Liver (tissue), 9 donors: ENCODE measurements around the gene MRPL55. TPM values are rescaled to one million over a fixed set of nuclear protein-coding genes. Genes with fewer than 3 reads are reported as not detected.

Experiments
- DNase-seq: peaks from one replicate; pipeline ENCODE4 v3.0.0-alpha.2; 2017; ENCODE audit warnings: low spot score
- H3K27ac ChIP-seq, 2 donors: one replicate each; pipeline ENCODE4 v1.7.0; 2013; ENCODE audit warnings: inconsistent platforms in 2 of 2, low read length in 2 of 2, control low read depth in 1 of 2, low read depth in 1 of 2, mild to moderate bottlenecking in 1 of 2
- H3K27me3 ChIP-seq, 4 donors: one replicate each; pipeline versions ENCODE4 v1.6.1 to v1.7.0; 2013; ENCODE audit warnings: low read length in 3 of 4, inconsistent platforms in 1 of 4, mild to moderate bottlenecking in 1 of 4, moderate library complexity in 1 of 4; ENCODE audit not compliant: control insufficient read depth in 4 of 4, insufficient read depth in 4 of 4
- H3K36me3 ChIP-seq, 4 donors: one replicate each; pipeline versions ENCODE4 v1.6.1 to v1.7.0; 2013; ENCODE audit warnings: low read length in 3 of 4, mild to moderate bottlenecking in 3 of 4, low read depth in 1 of 4, moderate library complexity in 1 of 4; ENCODE audit not compliant: control insufficient read depth in 4 of 4, insufficient read depth in 3 of 4
- H3K4me1 ChIP-seq, 4 donors: one replicate each; pipeline versions ENCODE4 v1.6.1 to v1.7.0; 2013; ENCODE audit warnings: low read length in 3 of 4, mild to moderate bottlenecking in 3 of 4, moderate library complexity in 1 of 4; ENCODE audit not compliant: control insufficient read depth in 4 of 4, insufficient read depth in 4 of 4
- H3K4me3 ChIP-seq, 3 donors: one replicate each; pipeline versions ENCODE4 v1.6.1 to v1.7.0; 2013; ENCODE audit warnings: low read length in 3 of 3, control low read depth in 1 of 3, low read depth in 1 of 3, mild to moderate bottlenecking in 1 of 3
- H3K9ac ChIP-seq, 2 donors: one replicate each; pipeline ENCODE4 v1.7.0; 2013; ENCODE audit warnings: low read length in 2 of 2, mild to moderate bottlenecking in 2 of 2, moderate library complexity in 2 of 2, control low read depth in 1 of 2, low read depth in 1 of 2
- H3K9me3 ChIP-seq, 4 donors: one replicate each; pipeline versions ENCODE4 v1.6.1 to v1.7.0; 2013; ENCODE audit warnings: low read length in 3 of 4; ENCODE audit not compliant: control insufficient read depth in 4 of 4
- ATF3 ChIP-seq: IDR thresholded peaks from 2 replicates; pipeline ENCODE4 v1.6.1; 2016; ENCODE audit warnings: antibody characterized with exemption
- EGR1 ChIP-seq, 2 donors: IDR thresholded peaks; 2 replicates each; pipeline ENCODE4 v1.6.1; 2016 to 2018; ENCODE audit warnings: antibody characterized with exemption in 2 of 2, low read depth in 2 of 2
- FOXA1 ChIP-seq: IDR thresholded peaks from 2 replicates; pipeline ENCODE4 v1.6.1; 2016; ENCODE audit warnings: antibody characterized with exemption
- GABPA ChIP-seq, 2 donors: IDR thresholded peaks in 1 of 2; conservative IDR thresholded peaks in 1 of 2; 2 replicates each; pipeline ENCODE4 v1.6.1; 2016; ENCODE audit warnings: antibody characterized with exemption in 2 of 2, mild to moderate bottlenecking in 1 of 2, moderate library complexity in 1 of 2
- HNF4G ChIP-seq: IDR thresholded peaks from 2 replicates; pipeline ENCODE4 v1.6.1; 2016; ENCODE audit warnings: antibody characterized with exemption
- JUND ChIP-seq, 2 donors: IDR thresholded peaks; 2 replicates each; pipeline ENCODE4 v1.6.1; 2016; ENCODE audit warnings: antibody characterized with exemption in 2 of 2
- RAD21 ChIP-seq, 2 donors: IDR thresholded peaks; 2 replicates each; pipeline ENCODE4 v1.6.1; 2016; ENCODE audit warnings: antibody characterized with exemption in 2 of 2, mild to moderate bottlenecking in 2 of 2
- REST ChIP-seq: IDR thresholded peaks from 2 replicates; pipeline ENCODE4 v1.6.1; 2016; ENCODE audit warnings: antibody characterized with exemption, mild to moderate bottlenecking
- RXRA ChIP-seq, 2 donors: IDR thresholded peaks; 2 replicates each; pipeline ENCODE4 v1.6.1; 2017 to 2018; ENCODE audit warnings: antibody characterized with exemption in 2 of 2, mild to moderate bottlenecking in 1 of 2
- TAF1 ChIP-seq: conservative IDR thresholded peaks from 2 replicates; pipeline ENCODE4 v1.6.1; 2016; ENCODE audit warnings: antibody characterized with exemption, mild to moderate bottlenecking
- YY1 ChIP-seq: IDR thresholded peaks from 2 replicates; pipeline ENCODE4 v1.6.1; 2016; ENCODE audit warnings: antibody characterized with exemption, mild to moderate bottlenecking
- WGBS: extraction: QIAGEN DNeasy Blood & Tissue Kit; methylation state at CpG from one replicate; pipeline ENCODE4 v1.1.7; 2013; 5-methylcytosine and 5-hydroxymethylcytosine counted together
- polyA plus RNA-seq, 2 donors: library from polyadenylated mRNA; stranded (reverse) in 1 of 2; unstranded in 1 of 2; fragments of 200-250 nt in 1 of 2; fragments of >200 nt in 1 of 2; fragmentation: Nextera tagmentation in 1 of 2; extraction: Ambion mirVana in 1 of 2; gene quantifications; one replicate each; pipeline versions ENCODE4 v1.2.1 to v1.2.3, GENCODE V29; 2013 to 2015
- total RNA-seq, 2 donors: library from RNA; depleted of rRNA; stranded (reverse); fragments of >200 nt; gene quantifications; one replicate each; pipeline ENCODE4 v1.2.3, GENCODE V29; 2014
- TF ChIP-seq, protein P1 (sequence below): IDR thresholded peaks from 2 replicates; pipeline ENCODE4 v1.6.1; 2016; ENCODE audit warnings: antibody characterized with exemption
- TF ChIP-seq, protein P2 (sequence below): IDR thresholded peaks from 2 replicates; pipeline ENCODE4 v1.6.1; 2016; ENCODE audit warnings: antibody characterized with exemption
- TF ChIP-seq, protein P3 (sequence below): fragments of 150-350 bp; IDR thresholded peaks from 2 replicates; pipeline ENCODE4 v1.5.1; 2017; ENCODE audit warnings: improper control_type of control experiment, low read depth, low read length; ENCODE audit not compliant: missing input control
- donor health status: healthy.
- donor health status: healthy.
- donor health status: healthy.
- donor health status: healthy.
- donor health status: healthy.

MRPL55 gene
- total and polyA plus RNA-seq, 4 donors: 38.9 to 119 (median 62.0) TPM

DNA sequence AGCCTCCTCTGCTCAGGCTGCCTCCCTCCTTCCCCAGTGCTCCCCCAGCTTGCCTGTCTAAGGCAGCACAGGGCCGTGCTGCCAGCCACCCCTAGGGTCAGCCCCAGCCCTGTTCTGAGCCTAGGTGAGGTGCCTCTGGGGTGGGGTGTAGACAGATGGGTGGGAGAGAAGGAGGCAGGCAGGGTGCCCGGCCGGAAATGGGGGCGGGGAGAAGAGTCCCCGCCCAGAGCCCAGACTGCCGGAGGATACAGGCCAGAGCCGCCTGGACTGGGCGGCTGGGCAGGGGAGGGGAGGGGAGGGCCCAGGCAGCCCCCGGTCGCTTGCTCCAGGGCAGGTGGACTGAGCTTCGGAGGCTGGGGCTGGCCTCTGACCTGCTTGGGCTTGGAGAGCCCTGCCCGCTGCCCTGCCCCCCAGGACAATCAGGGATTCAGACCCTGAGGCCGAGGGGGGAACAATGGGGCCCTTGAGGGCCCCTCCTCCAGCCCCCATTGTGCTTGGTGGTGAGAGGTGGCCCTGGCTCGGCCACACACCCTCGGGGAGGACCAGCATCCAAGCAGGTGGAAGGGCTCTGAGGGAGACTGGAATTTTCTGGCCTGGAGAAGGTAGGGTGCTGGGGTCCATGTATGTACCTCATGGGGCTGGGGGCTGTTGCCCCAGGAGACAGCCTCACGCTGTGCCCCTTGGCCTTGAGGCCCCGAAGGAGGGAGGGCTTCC lies 40.5 kb upstream of the MRPL55 start, which contains the start of gene GJC2:
GJC2 (plus strand) TSS at position 525 of the 714 bp plus-strand sequence. CDS start 7,829 bp downstream, outside the sequence.
- TF ChIP-seq HNF4G: no peak
- no peak within 1 kb of the TSS for H3K4me3 ChIP-seq
- H3K9me3 ChIP-seq: no peaks in the 10 kb centered on the region
- peaks cover 0 to 24% (median 10%) of the 10 kb centered on the region in 4 donors for H3K36me3 ChIP-seq
- no peak for DNase-seq
- peaks cover 0 to 2% (median 0%) of the 10 kb centered on the region in 4 donors for H3K4me1 ChIP-seq
- WGBS: 76% methylated on average over 17 of the region's 17 CpGs
- no peak within 1 kb of the TSS for H3K9ac ChIP-seq
- peak within 1 kb of the TSS; percentile 34 to 64 for H3K27ac ChIP-seq
- H3K27me3 ChIP-seq: no peaks in the 10 kb centered on the region

- Histone ChIP-seq H3K4me3 (no peak overlapping the region), H3K36me3 (peaks cover 0 to 24% (median 10%) of the 10 kb centered on the region in 4 donors), H3K9me3 (no peaks in the 10 kb centered on the region), H3K9ac (no peak overlapping the region), H3K27me3 (no peaks in the 10 kb centered on the region), H3K4me1 (peaks cover 0 to 2% (median 0%) of the 10 kb centered on the region in 4 donors), H3K27ac (peak overlapping the region; percentile 29 to 34)
- 89% methylated on average over 8 of the region's 8 CpGs for WGBS
- no peak for TF ChIP-seq HNF4G
- TF ChIP-seq FOXA1: no peak
- no peak for TF ChIP-seq YY1
- no peak for TF ChIP-seq RXRA (IDR thresholded peaks at IDR 0.05)
- no peak for TF ChIP-seq ATF3
- no peak for DNase-seq
Measured at GRCh38 chr1:228148935-228149405, 39.9 kb upstream of the MRPL55 start.

GRCh38 chr1:228148196-228148861 lies 39.2 kb upstream of the MRPL55 start:
- H3K4me3 ChIP-seq: no peak overlapping the region
- 79% methylated on average over 18 of the region's 18 CpGs for WGBS
- TF ChIP-seq REST (no peak), RXRA (IDR thresholded peaks at IDR 0.05) (no peak), RAD21 (IDR thresholded peaks at IDR 0.05) (no peak), GABPA (IDR thresholded peaks at IDR 0.05 in 1 of 2, conservative IDR thresholded peaks at IDR 0.05 in 1 of 2) (no peak), TAF1 (no peak), ATF3 (no peak), JUND (IDR thresholded peaks at IDR 0.05) (no peak), HNF4G (no peak), FOXA1 (no peak), EGR1 (IDR thresholded peaks at IDR 0.05; ENCODE audit: low read depth in 2 of 2) (no peak), YY1 (no peak)
- TF ChIP-seq, protein P1, sequence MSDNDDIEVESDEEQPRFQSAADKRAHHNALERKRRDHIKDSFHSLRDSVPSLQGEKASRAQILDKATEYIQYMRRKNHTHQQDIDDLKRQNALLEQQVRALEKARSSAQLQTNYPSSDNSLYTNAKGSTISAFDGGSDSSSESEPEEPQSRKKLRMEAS: no peak
- TF ChIP-seq, protein P2, sequence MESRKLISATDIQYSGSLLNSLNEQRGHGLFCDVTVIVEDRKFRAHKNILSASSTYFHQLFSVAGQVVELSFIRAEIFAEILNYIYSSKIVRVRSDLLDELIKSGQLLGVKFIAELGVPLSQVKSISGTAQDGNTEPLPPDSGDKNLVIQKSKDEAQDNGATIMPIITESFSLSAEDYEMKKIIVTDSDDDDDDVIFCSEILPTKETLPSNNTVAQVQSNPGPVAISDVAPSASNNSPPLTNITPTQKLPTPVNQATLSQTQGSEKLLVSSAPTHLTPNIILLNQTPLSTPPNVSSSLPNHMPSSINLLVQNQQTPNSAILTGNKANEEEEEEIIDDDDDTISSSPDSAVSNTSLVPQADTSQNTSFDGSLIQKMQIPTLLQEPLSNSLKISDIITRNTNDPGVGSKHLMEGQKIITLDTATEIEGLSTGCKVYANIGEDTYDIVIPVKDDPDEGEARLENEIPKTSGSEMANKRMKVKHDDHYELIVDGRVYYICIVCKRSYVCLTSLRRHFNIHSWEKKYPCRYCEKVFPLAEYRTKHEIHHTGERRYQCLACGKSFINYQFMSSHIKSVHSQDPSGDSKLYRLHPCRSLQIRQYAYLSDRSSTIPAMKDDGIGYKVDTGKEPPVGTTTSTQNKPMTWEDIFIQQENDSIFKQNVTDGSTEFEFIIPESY: no peak
- TF ChIP-seq, protein P3, sequence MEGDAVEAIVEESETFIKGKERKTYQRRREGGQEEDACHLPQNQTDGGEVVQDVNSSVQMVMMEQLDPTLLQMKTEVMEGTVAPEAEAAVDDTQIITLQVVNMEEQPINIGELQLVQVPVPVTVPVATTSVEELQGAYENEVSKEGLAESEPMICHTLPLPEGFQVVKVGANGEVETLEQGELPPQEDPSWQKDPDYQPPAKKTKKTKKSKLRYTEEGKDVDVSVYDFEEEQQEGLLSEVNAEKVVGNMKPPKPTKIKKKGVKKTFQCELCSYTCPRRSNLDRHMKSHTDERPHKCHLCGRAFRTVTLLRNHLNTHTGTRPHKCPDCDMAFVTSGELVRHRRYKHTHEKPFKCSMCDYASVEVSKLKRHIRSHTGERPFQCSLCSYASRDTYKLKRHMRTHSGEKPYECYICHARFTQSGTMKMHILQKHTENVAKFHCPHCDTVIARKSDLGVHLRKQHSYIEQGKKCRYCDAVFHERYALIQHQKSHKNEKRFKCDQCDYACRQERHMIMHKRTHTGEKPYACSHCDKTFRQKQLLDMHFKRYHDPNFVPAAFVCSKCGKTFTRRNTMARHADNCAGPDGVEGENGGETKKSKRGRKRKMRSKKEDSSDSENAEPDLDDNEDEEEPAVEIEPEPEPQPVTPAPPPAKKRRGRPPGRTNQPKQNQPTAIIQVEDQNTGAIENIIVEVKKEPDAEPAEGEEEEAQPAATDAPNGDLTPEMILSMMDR: no peak
- H3K36me3 ChIP-seq: peaks cover 0 to 24% (median 10%) of the 10 kb centered on the region in 4 donors
- DNase-seq: no peak
- H3K27me3 ChIP-seq: no peaks in the 10 kb centered on the region
- peaks cover 0 to 5% (median 2%) of the 10 kb centered on the region in 4 donors for H3K4me1 ChIP-seq
- H3K9me3 ChIP-seq: no peaks in the 10 kb centered on the region
- no peak overlapping the region for H3K9ac ChIP-seq
- H3K27ac ChIP-seq: peak overlapping the region in 1 of 2 donors; percentile 34
